SK-N-SH (cell line): Measurements from ENCODE around the gene FANCM.

Experiments
- CTCF ChIP-seq: fragments of 200-600 bp; sonication (generic); IDR thresholded peaks from 2 replicates; pipeline ENCODE4 v1.6.1; 2017; ENCODE audit warnings: antibody characterized with exemption, mild to moderate bottlenecking, moderate library complexity
- EP300 ChIP-seq, 2 experiments: IDR thresholded peaks; 2 replicates each; pipeline versions ENCODE4 v1.4.0 to v1.6.1; 2012; ENCODE audit warnings: borderline replicate concordance in 1 of 2, low read depth in 1 of 2, low read length in 1 of 2
- SMC3 ChIP-seq: IDR thresholded peaks from 2 replicates; pipeline ENCODE4 v1.6.1; 2012; ENCODE audit warnings: low read depth, low read length, improper control_type of control experiment
- TEAD4 ChIP-seq: IDR thresholded peaks from 2 replicates; pipeline ENCODE4 v1.4.0; 2012; ENCODE audit warnings: mild to moderate bottlenecking, borderline replicate concordance; ENCODE audit not compliant: insufficient read depth

- TF ChIP-seq CTCF (no peak), EP300 (IDR thresholded peaks at IDR 0.05; ENCODE audit: borderline replicate concordance in 1 of 2, low read depth in 1 of 2, low read length in 1 of 2) (no peak), SMC3 (no peak), TEAD4 (no peak)
Observed at GRCh38 chr14:45128963-45129629, 6.6 kb upstream of the FANCM start.
